KOPT-K1 (cell line): Measurements from ENCODE around the gene GGTLC1.

Source experiments
- H3K27ac ChIP-seq: fragments of 200-600 bp; sonication (generic); 2 replicates; pipeline ENCODE4 v1.5.1; 2016; ENCODE audit warnings: antibody characterized with exemption, mild to moderate bottlenecking, low read depth, low read length; ENCODE audit not compliant: poor library complexity, severe bottlenecking
- H3K36me3 ChIP-seq: fragments of 200-600 bp; sonication (generic); 2 replicates; pipeline ENCODE4 v1.5.1; 2017; ENCODE audit warnings: antibody characterized with exemption, mild to moderate bottlenecking, low read length, moderate library complexity; ENCODE audit not compliant: insufficient read depth
- H3K9me3 ChIP-seq: fragments of 200-600 bp; sonication (generic); 2 replicates; pipeline ENCODE4 v1.5.1; 2017; ENCODE audit warnings: antibody characterized with exemption, low read length, mild to moderate bottlenecking; ENCODE audit not compliant: insufficient read depth, poor library complexity, severe bottlenecking

The GGTLC1 gene

DNA sequence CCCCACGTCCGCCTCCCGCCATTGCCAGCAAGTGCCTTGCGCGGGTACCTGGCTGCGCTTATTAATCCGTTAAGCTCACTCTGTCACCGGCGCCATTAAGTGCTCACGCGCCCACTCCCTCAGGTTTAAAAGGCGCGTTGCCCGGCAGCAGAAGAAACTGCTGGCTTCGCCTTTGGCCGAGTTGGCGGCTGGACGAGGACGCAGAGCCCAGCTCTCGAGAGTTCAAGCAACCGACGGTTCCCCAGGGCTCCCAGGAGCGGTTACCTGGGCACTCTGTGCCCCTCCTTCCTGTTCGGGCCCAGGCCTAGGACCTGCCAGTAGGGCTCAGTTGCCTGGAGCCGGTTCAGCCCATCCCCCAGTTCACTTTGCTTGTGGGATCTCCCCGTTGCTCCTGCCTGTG, at the start of gene GGTLC1:
TSS of gene GGTLC1 (minus strand) at position 219 of the 400 bp plus-strand sequence. CDS start 2,168 bp downstream, outside the sequence.
- Histone ChIP-seq H3K9me3 (no peaks in the 10 kb centered on the region), H3K27ac (no peak within 1 kb of the TSS), H3K36me3 (no peaks in the 10 kb centered on the region)

GRCh38 chr20:24034820-24035219, 46.2 kb upstream of the GGTLC1 start:
- H3K27ac ChIP-seq: no peak overlapping the region
- no peaks in the 10 kb centered on the region for H3K36me3 ChIP-seq
- no peaks in the 10 kb centered on the region for H3K9me3 ChIP-seq

DNA sequence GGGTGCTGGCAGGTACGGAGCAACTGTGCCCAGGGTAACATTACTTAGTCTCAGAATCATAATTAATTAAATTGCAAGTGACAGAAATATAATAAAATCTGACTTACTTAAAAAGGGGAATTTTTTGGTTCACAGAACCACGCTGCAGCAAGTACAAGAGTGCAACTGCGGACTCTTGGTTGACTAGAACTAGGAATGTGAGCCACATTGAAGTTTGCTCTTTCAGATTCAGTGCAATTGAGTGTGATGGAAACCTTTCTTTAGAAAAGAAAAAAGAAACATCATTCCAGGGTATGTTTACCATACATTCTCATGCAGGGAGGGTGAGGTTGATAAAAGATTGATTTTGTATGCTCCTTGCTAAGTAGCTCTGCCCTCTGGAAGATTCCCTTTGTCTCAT, 45.0 kb upstream of the GGTLC1 start:
- H3K36me3 ChIP-seq: no peaks in the 10 kb centered on the region
- H3K27ac ChIP-seq: no peak overlapping the region
- H3K9me3 ChIP-seq: no peaks in the 10 kb centered on the region

DNA sequence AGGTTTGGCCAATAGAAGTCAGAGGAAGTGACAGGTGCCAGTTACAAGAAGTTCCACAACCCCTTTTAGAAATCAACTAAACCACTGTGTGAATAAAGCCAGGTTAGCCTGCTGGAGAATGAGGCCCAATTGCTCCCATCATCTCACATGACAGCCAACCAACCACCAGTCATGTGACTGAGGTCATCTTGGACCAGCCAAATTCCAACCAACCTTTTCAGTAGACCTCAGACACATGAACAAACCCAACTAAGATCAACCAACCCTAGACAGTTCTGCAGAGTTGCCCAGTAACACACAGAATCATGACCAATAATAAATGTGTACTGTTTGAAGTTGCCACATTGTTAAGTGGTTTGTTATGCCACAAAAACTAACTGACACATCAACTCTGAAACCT, 44.6 kb upstream of the GGTLC1 start:
- Histone ChIP-seq H3K9me3 (no peaks in the 10 kb centered on the region), H3K27ac (no peak overlapping the region), H3K36me3 (no peaks in the 10 kb centered on the region)

GRCh38 chr20:24032400-24032898, 43.9 kb upstream of the GGTLC1 start:
- no peaks in the 10 kb centered on the region for H3K9me3 ChIP-seq
- H3K36me3 ChIP-seq: no peaks in the 10 kb centered on the region
- no peak overlapping the region for H3K27ac ChIP-seq

DNA sequence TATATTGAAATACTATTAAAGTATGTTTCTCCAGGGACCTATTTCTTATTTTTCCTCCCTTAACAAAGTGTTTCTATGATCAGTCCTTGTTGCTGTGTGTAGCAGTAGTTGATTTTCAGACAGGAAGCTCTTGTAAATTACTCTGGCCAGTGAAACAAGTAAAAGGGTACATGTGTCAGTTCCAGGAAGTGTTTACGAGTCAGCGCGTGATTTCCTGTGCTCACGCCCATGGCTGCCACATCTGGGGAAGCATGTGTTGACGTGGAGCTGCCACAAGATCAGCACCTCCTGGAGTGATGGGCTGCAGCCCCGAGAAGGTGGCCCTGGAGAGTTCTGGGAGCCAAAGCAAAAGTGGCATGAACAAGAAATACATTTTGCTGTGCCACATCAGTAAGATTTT, 38.6 kb upstream of the GGTLC1 start:
- H3K27ac ChIP-seq: peak overlapping the region; percentile 44
- no peaks in the 10 kb centered on the region for H3K36me3 ChIP-seq
- no peaks in the 10 kb centered on the region for H3K9me3 ChIP-seq

- Histone ChIP-seq H3K36me3 (no peaks in the 10 kb centered on the region), H3K9me3 (no peaks in the 10 kb centered on the region), H3K27ac (no peak overlapping the region)
These were observed 34.1 kb upstream of the GGTLC1 start for GRCh38 chr20:24022621-24023180.

DNA sequence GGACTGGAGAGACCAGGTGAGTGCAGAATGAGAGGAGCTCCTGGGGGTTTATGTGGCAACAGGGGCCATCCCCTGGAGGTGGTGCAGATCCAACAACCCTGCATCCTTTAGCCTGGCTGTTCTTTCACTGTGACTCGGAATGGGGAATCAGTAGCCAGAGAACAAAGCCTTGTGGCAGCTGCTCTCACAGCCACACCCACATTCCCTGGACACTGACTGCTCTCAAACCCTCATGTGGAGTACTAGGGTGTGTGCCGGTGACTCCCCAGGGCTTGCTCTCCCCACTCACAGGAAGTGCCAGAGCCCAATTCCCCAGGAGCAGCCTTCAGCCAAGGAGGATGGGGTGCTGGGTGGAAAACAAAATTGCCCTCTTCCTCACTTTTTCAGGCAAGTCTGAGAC, 30.2 kb upstream of the GGTLC1 start:
- Histone ChIP-seq H3K9me3 (no peaks in the 10 kb centered on the region), H3K36me3 (no peaks in the 10 kb centered on the region)

GRCh38 chr20:24017458-24017755, 28.8 kb upstream of the GGTLC1 start:
- no peaks in the 10 kb centered on the region for H3K9me3 ChIP-seq
- H3K27ac ChIP-seq: no peak overlapping the region
- H3K36me3 ChIP-seq: no peaks in the 10 kb centered on the region

More for the DNA sequence above, 30.2 kb upstream of the GGTLC1 start:
- H3K27ac ChIP-seq: no peak overlapping the region

DNA sequence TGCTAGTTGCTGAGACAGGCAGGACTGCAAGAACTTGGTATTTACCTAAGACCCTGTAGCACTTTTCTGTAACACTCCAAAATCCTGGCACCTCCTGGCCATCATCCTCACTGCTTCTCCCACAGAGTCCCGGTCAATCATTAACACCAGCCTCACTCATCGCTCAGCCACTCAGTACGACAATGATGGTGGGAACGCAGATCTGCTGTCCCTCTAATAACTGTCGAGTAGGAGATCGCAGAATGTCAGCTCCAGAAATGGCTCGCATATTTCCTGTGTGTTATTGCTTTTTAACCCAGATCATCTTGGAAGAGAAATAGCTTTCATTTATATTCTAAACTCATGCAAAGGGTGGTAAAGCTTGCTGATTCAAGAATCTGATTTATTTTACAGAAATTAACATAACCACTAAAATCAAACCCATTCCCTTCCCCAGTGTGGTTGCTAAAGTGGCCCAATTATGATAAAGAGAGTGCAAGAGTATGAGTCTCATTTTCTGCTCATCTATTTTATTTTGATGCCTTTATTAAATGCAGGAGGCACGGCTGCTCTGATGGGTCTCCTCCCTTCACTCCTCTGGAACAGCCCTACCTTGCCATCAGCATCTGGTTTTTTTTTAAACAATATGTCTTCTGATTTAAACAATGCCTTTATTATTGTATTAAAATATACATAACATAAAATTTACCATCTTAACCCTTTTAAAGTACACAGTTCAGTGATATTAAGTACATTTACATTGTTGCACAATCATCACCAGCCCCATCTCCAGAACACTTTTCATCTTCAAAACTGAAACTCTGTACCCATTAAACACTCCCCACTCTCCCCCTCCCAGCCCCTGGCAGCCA, 28.3 kb upstream of the GGTLC1 start:
- H3K27ac ChIP-seq: no peak overlapping the region

DNA sequence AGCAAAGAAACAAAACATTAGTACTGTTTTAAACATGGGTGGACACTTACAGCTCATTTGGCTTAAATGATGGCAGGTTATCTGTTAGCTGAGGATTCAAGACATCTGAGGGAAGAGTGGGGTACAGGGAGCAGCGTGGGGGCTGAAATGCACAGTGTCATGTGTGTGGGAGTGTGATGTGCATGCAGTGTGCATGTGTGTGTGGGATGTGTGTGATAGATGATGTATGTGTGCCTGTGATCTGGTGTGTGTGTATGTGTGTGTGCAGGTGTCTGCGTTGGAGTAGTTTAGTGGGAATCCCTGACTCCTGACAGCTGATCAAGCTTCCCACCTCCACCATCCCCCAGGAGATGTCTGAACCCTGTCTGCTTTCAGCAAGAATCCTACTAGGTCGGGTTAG, 25.4 kb upstream of the GGTLC1 start:
- Histone ChIP-seq H3K36me3 (no peaks in the 10 kb centered on the region), H3K27ac (no peak overlapping the region), H3K9me3 (no peaks in the 10 kb centered on the region)

More for the DNA sequence above, 28.3 kb upstream of the GGTLC1 start:
- H3K9me3 ChIP-seq: no peaks in the 10 kb centered on the region
- no peaks in the 10 kb centered on the region for H3K36me3 ChIP-seq

DNA sequence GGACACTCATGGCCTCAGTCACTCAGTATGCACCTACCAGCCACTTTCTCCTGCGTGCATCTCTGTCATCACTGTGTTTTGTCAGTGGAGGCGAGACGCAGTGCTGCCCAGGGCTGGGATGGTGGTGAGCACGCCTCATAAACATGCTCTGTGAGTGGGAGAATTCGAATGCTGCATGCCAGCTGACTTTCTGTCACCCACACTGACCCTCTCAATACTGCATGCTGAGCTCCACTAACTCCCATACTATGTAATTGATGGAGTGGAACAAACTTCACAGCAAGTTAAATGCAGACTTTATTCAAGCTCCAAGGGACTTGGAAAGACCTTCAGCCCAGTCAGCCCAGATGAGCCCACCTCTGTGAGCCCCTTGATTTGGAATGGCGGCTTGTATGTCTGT, 22.7 kb upstream of the GGTLC1 start:
- Histone ChIP-seq H3K27ac (no peak overlapping the region), H3K36me3 (no peaks in the 10 kb centered on the region), H3K9me3 (no peaks in the 10 kb centered on the region)

DNA sequence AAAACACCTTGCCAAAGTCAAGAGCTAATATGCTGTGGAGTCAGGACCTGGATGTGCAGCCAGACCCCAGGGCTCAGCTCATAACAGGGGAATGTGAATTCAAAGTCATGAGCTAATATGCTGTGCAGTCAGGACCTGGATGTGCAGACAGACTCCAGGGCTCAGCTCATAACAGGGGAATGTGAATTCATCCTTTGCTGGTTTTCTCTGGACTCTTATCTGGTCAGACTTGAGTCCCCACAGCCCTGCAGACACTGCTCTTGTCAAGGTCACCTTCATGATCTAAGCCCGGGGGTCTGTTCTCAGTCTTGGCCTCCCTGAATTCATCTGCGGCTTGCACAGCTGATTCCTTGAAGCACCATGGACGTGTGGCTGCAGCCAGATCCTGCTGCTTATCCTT, 19.2 kb upstream of the GGTLC1 start:
- H3K36me3 ChIP-seq: no peaks in the 10 kb centered on the region
- H3K9me3 ChIP-seq: no peaks in the 10 kb centered on the region
- H3K27ac ChIP-seq: no peak overlapping the region

DNA sequence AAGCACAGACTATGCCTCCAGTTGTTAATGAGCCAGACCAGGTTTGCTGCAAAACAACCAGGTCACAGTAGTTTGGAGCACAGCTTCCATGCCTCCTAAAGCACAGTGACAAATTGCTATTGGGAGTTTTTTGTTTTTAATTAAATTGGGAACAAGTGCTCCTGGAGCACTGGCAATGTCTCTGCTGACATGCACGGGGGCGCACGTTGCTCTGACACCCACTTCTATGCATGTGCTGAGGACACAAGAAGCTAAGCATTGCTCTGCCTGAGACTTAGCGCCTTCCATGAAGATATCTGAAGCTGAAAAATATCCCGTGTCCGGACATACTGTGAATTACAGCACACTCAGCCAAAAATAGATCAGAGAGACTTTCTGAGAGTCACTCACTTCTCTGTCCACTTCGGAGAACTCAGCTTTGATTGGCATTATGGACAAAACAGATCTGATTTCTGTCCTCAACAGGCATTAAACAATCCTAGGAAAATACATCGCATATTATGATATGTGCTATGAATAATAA, 18.6 kb upstream of the GGTLC1 start:
- H3K36me3 ChIP-seq: no peaks in the 10 kb centered on the region
- H3K27ac ChIP-seq: no peak overlapping the region
- H3K9me3 ChIP-seq: no peaks in the 10 kb centered on the region

GRCh38 chr20:24006626-24007025, 18.0 kb upstream of the GGTLC1 start:
- Histone ChIP-seq H3K36me3 (no peaks in the 10 kb centered on the region), H3K27ac (no peak overlapping the region), H3K9me3 (no peaks in the 10 kb centered on the region)

- Histone ChIP-seq H3K36me3 (no peaks in the 10 kb centered on the region), H3K9me3 (no peaks in the 10 kb centered on the region), H3K27ac (no peak overlapping the region)
These were observed 15.9 kb upstream of the GGTLC1 start for GRCh38 chr20:24004471-24004870.
